GM19193 (cell line): Measurements from ENCODE around the gene GLRX.

ENCODE experiments used
- POLR2A ChIP-seq: IDR thresholded peaks from 4 replicates; pipeline ENCODE4 v1.6.1; 2011; ENCODE audit not compliant: insufficient read depth, insufficient read length; ENCODE audit errors: extremely low read depth

GLRX gene

GRCh38 chr5:95804736-95805539 lies 17.6 kb downstream of the GLRX start:
- no peak for TF ChIP-seq POLR2A

GRCh38 chr5:95803271-95804148 lies 19.0 kb downstream of the GLRX start:
- no peak for TF ChIP-seq POLR2A

GRCh38 chr5:95801961-95802360 lies 20.6 kb downstream of the GLRX start:
- no peak for TF ChIP-seq POLR2A

- no peak for TF ChIP-seq POLR2A
Measured at GRCh38 chr5:95801532-95801931, 21.0 kb downstream of the GLRX start.

GRCh38 chr5:95800553-95800952 lies 22.0 kb downstream of the GLRX start:
- no peak for TF ChIP-seq POLR2A

GRCh38 chr5:95799191-95799835 lies 23.2 kb downstream of the GLRX start:
- TF ChIP-seq POLR2A: no peak

GRCh38 chr5:95798545-95798944 lies 24.0 kb downstream of the GLRX start:
- TF ChIP-seq POLR2A: no peak

GRCh38 chr5:95798048-95798447 lies 24.5 kb downstream of the GLRX start:
- no peak for TF ChIP-seq POLR2A

GRCh38 chr5:95797301-95797700 lies 25.2 kb downstream of the GLRX start:
- TF ChIP-seq POLR2A: no peak

GRCh38 chr5:95794070-95794516 lies 28.4 kb downstream of the GLRX start:
- no peak for TF ChIP-seq POLR2A

- TF ChIP-seq POLR2A: no peak
Measured at GRCh38 chr5:95791751-95792150, 30.8 kb downstream of the GLRX start.

- no peak for TF ChIP-seq POLR2A
Measured at GRCh38 chr5:95788493-95788892, 34.0 kb downstream of the GLRX start.

- TF ChIP-seq POLR2A: no peak
Measured at GRCh38 chr5:95786821-95787418, 35.6 kb downstream of the GLRX start.

GRCh38 chr5:95784514-95785302 lies 37.8 kb downstream of the GLRX start:
- no peak for TF ChIP-seq POLR2A
